HG03196 (cell line): Measurements from ENCODE around the gene SPIN1.
A peak's percentile ranks its signal among the peaks of the same experiment; 100 is the strongest.

Experiments
- ATAC-seq: cut with Tn5 transposase; IDR thresholded peaks from one replicate; pipeline ENCODE4 v1.9.1; 2021; ENCODE audit not compliant: unreplicated experiment

SPIN1 gene

DNA sequence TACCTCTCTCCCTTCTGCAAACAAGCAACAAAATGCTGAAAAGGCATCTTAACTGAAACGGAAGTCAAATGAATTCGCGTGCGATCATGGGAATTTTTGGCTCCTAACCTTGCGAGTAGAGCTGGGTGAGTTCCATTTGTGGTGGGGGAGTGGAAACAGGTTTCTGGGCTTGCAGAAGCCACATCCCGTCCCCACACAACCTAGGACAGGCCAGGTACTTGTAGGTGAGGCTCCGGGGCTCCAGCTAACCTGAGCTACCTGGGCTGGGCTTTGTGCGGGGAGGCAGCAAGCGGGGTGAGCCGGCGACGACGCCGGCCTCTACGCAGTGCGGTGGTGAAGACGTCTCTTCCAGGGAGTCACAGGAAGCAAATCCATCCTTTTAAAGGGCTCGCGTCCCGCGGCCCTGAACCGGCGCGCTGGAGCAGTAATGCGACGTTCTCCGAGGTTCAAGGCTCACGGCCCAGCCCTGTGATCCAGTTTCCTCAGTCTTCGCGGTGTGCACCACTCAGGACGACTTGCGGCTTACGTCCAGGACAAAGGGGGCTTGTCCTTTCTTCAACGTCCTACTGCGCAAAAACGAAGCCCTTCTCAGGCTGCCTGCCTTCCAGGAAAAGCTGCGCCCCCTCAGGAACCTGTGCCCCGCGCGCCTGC is 567 bp upstream of the SPIN1 start:
- ATAC-seq = no peak

DNA sequence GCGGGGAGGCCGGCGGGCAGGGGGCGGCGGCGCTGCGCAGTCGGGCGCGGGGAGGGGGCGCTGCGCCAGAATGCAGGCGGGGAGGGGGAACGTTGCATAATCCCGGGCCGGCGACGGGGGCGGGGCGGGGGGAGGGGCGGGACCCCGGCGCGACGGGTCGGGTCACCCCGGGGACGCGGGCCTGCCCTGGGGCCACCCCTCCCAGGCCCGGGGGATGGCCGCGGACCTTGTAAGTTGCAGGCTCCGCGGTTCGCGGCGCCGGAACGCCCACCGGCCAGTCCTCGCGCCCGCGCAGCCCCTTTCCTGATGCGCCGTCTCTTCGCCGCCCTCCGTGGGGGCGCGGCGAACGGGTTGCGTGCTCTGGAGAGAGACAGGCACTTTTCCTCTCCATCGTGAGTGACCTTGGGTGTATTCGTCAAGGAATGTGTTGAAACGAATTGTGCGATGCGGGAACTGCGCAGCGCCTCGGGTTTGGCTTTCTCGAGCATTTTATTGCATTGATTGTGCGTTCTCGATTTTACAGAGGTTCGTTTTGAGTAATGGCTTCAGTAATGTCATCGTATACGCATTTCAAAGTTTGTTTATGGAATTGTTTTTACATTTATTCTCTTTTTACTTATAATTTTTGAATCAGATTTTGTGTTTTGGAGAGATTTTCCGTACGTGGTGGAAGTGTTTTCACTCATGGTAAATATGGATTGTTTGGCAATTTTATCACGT is 802 bp downstream of the SPIN1 start:
- peak; percentile 26 for ATAC-seq

DNA sequence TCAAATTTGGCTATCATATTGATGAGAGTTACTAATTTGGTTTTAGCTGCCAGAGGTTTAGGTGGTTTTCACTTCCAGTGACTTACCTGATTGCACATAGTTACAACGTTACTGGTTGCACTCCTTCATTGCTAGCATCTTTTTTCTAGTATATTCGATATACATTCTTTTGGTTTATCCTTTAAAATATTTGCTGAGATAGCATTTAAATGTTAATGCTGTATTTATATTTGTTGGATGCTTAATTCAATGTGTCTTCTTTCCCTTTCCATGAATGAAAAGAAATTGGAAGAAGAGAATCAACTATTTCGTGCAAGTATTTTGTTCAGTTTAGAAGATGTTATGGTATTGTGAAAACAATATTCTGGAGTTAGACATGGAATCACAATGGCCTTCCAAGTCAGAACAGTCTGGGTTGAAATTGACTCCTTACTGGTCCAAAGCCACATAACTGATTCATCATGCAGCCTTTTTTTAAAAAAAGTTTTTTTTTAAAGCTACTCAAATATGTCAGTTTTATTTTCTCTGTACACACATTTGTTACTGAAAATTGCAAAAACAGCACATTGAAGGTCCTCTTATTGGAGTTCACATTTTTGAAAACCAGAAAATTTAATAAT is 2.2 kb downstream of the SPIN1 start:
- ATAC-seq = no peak

DNA sequence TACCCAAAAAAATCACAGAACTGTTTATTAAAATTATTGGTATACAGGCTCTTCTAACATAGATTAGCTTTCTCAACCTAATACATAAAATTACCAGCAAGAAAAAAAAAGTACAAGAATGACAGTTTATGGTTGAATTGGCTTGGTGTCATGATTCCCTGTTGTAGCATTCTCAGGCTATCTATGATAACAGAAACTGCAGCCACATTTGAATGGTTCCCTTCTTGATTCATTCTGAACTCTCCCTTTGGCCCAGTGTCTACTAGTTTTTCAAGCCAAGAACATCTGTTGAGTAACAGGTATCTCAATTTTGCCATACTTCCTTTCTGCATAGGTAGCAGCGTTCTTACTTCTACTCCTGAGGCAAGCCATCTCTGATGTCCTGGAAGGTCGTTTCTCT is 3.0 kb downstream of the SPIN1 start:
- no peak for ATAC-seq

DNA sequence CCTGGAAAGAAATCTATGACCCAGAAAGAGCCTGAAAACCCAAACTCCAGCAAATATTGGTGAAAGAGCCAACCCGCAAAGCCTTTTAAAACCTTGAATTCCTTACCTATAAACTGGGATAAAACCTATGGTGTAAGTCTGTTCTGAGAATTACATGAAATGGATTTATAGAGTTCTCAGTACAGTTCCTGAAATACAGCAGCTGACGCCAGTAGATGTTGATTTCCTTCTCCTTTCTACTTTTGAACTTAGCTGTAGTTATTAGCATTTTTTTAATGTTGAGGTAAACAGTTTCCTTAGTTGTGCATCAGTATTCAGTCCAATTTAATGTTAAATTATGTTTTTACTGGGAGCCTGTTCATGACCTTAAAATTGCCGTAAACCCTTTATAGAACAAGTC is 3.7 kb downstream of the SPIN1 start:
- no peak for ATAC-seq

DNA sequence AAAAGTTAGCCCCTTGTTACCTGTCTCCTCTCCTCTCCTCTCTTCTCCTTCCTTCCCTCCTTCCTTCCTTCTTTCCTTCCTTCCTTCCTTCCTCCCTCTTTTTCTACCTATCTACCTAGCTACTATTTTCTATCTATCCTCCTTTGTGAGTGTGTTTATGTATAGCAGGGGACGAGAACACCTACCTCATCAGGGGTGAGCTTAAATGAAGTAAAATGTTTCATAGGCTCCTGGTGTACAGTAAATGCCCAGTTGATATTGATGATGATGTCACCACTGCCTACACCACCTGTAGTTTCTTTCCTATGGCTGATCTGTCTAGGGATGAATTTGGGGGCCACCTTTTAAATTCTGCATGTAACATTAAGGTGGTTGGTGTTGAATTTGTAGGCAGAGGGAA is 4.3 kb downstream of the SPIN1 start:
- no peak for ATAC-seq

DNA sequence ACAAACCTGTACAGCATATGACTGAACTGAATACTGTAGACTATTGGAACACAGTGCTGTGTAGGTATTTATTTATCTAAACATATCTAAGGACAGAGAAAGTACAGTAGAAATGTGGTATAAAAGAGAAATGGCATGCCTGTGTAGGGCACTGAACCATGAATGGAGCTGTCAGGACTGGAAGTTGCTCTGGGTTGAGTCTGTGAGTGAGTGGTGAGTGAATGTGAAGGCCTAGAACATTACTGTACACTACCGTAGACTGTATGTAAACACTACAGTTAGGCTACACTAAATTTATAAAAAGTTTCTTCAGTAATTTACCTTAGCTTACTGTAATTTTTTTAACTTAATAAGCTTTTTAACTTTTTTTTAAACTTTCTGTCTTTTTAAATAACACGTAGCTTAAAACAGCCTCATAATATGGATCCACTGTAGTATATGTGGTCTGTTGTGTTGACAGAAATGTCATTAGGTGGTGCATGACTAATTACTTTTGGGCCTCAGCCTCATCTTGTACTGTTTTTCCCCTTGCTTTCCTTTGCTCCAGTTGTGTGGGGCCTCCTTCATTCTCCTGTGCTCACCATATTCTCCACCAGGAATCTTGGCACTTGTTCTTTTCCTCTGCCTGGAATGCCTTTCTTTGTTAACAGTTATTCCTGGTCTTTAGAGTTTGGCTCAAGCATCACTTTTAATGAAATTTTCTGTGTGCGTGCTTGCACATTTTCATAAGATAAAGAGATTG is 8.8 kb downstream of the SPIN1 start:
- no peak for ATAC-seq

DNA sequence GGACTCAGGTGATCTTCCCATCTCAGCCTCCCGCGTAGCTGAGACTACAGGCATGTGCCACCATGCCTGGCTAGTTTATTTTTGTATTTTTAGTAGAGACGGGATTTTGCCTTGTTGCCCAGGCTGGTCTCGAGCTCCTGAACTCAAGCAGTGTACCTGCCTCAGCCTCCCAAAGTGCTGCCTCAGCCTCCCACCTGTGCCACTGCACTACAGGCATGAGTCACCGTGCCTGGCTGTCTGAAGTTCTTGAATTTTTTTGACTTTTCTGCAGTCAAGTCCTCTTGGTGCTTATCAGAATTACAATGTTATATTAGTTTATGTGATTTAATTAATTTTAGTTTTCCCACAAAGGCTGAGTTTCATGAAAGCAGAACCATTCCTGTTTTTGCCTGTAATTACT is 9.8 kb downstream of the SPIN1 start:
- no peak for ATAC-seq

DNA sequence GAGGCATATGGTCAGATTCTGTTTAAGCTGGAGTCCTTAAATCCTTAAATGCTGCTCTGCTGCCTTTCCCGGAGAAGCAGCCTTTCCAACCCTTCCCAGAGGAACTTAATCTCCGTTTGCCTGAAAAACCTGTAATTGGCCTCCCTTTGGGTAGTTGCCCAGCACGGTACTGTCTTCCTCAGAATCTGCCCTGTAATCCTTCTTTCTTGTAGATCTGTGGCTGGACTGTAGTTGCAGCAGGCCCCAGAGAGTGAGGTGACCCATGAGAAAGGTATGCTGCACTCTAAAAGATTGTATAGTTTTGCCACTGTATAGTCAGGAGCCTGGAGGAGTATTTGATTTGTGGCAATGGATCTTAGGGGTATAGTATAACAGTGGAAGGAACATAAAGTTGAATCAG is 11.7 kb downstream of the SPIN1 start:
- no peak for ATAC-seq

DNA sequence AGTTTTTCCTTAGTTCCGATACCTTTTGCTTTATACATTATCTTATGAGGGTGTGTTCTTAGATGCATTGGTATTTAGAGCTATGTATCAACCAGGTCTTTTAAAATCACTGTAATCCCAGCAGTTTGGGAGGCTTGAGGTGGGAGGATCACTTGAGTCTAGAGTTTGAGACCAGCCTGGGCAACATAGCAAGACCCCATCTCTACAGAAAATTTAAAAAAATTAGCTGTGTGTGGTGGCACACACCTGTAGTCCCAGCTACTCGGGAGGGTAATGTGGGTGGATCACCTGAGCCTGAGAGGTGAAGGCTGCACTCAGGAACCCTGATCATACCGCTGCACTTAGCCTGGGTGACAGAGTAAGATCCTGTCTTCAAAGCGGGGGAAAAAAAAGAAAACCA is 15.1 kb downstream of the SPIN1 start:
- ATAC-seq = no peak

DNA sequence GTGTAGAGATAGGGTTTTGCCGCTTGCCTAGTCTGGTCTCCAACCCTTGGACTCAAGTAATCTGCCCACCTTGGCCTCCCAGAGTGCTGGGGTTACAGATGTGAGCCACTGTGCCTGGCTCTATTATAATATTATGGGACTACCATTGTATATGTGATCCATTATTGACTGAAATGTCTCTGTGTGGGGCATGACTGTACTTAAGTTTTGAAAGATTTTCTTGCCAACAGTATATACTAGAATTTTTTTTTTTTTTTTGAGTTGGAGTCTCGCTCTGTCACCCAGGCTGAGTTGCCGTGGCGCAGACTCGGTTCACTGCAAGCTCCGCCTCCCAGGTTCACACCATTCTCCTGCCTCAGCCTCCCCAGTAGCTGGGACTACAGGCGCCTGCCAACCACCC is 17.8 kb downstream of the SPIN1 start:
- no peak for ATAC-seq

DNA sequence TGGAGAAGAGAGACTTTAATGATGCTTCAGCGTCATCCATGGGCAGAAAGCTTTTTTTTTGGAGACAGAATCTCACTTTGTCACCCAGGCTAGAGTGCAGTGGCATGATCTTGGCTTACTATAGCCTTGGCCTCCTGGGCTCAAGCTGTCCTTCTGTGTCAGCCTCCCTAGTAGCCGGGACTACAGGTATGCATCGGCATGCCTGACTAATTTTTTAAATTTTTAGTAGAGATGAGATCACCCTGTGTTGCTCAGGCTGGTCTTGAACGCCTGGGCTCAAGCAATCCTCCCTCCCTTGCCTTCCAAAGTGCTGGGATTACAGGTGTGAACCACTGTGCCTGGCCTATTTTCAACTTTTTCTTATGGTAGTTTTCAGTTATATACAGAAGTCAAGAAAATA is 23.2 kb downstream of the SPIN1 start:
- ATAC-seq = no peak

DNA sequence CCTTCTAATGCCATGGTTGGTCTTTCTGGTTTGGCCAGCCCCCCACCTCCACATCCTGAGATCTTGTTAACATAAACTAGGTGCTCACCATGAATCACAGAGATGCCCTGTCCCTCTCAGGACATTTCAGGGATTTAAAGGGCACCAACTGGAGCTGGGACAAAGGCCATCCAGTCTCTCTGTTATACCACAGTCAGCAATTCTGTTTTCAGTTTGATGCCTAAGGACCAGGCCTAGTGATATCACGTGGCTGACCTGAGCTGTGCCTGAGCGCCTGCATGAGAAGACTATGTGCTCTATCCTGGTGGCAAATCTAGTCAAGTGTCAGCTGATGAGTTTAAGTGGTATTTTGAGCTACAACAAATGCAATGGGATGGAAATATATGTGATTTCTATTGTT is 26.1 kb downstream of the SPIN1 start:
- ATAC-seq = no peak

DNA sequence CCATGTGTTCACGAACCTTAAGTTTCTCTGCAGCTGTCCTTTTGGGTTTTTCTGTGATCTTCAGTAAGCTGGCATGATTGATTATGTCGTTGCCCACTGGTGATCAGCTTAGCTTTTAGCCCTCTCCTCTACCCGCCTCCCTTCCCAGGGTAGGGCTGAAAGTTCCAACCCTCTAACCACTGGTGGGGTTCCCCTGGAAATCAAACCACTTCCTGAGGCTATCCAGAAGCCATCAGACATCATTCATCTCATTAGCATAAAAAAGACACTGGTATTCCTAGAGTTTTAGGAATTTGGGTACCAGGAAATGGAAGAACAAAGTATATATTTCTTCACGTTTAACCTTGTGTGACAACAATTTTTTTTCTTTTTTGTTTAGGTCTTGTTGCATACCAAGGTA is 29.8 kb downstream of the SPIN1 start:
- ATAC-seq = no peak

DNA sequence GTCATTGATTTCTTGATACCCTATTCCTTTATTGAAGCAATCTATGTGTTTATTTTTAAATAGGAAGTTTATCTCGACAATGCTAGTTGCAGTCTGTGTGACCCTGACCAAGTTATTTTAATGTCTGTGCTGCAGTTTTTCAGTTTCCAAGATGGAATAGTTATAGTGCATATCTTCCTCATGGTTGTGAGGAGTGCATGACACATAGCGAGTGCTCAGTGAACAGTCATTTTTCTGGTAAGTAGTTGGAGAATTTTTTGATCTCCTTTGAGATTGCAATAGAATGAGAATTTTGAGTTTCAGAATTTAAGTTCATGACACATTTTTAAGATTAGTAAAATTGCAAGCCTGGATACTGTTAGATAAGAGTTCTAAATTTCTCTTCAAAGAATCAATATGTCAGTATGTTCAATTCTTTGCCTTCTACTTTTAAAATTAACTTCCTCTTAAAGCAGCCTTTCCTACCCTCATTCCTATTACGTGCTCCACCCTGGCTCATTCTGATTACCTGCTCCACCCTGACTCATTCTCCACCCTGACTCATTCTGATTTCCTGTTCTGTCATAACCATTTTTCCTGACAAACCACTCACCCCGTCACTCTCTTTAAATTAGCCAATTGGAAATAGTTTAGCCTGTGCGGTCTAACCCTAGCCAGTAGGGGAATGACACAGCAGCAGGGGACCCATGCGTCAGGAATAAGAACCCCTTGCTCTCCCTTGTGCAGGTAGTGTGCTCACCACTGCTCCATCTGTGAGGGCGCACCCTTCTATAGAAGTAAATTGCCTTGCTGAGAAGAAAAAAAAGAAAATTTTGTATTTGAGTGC is 30.7 kb downstream of the SPIN1 start:
- no peak for ATAC-seq

DNA sequence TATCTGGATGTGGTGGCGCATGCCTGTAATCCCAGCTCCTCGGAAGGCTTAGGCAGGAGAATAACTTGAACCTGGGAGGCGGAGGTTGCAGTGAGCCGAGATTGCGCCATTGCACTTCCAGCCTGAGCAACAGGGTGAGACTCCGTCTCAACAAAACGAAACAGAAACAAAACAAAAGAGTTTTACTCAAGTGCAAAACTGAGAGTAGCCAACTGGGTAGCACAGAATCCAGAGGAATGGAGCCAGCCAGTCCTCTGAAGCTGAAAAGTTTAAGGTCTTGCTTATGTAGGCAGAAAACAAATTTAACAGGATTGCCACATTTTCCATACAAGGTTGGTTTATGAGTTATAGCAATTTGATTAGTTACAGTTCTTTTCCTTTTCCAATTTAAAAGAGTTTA is 32.0 kb downstream of the SPIN1 start:
- no peak for ATAC-seq

DNA sequence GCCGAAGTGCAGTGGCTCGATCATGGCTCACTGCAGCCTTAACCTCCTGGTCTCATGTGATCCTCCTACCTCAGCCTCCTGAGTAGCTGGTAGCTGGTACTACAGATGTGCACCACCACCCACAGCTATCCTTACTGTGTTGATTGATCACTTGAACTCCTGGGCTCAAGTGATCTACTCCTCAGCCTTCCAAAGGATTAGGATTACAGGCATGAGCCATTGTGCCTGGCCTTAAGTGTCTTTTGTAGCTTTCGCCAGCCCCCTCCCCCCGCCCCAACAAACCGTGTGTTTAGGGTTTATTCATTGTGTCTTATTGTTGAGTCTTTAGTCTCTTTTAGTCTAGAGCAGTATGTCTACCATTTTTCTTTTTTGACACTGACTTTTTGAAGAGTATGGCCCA is 33.1 kb downstream of the SPIN1 start:
- ATAC-seq = no peak

DNA sequence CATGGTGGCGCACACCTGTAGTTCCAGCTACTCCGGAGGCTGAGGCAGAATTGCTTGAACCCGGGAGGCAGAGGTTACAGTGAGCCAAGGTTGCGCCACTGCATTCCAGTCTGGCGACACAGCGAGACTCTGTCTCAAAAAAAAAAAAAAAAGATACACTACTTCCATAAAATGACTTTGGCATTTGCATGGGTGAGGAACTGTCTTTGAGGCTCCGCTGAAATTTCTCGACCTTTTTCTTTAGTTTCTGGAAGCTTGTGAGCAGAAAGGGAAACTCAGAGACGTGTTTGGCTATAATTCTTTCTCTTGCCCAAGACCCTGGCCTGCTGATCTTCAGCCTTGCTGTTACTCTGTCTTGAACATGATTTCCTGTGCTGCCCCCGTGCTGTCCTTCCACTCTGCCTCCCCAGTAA is 37.3 kb downstream of the SPIN1 start:
- ATAC-seq = no peak

DNA sequence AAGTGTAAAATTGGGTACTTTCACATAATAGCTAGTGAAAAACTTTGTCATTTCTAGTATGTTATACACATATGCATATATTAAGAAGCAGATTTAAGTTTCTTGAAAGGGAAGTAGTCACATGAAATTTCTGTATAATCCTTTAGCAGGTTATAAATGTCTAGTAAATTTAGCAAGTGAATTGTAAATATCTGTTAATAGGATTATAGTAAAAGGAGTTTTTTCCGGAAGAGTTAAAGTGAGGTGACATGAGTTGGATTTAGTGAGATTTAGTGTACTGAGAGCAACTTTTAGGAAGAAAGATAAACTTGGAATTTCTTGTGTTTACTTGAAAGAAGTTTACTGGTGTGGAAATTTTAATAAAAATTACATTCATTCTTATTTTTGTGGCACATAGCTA is 38.4 kb downstream of the SPIN1 start:
- no peak for ATAC-seq

DNA sequence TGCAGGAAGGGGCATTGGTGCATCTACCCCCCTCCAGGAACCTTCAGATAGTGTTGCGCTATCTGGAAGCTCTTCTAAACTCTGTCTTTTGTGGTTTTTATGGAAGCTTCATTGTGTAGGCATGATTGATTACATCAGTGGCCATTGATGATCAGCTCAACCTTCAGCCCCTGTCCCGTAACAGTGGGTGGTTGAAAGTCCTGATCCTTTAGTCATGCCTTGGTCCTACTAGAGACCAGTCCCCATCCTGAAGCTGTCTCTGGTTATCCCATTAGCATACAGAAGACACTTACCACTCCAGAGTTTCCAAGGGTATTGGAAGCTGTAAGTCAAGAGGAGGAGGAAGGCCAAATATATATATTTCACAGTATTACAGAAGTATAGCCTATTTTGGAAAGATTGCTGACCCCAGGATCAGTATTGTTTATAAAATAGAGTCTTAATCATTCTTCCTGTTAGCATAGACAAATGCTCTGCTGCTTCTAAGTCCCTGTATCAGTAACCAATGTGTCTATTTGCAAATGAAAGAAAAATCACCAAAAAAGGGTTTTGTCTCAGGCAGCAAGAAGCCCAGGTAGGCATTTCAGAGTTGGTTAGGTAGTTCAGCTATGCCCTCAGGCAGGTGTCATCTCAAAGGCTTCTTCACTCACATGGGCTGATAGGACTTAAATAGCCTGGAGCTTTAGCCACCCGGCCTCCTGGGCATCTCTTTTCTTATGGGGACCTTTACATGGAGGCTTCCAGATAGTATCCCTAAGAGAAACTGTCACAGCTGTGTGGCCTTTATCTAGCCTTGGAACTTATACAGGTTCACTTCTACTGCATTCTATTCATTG is 41.6 kb downstream of the SPIN1 start:
- no peak for ATAC-seq
